Mucosa of rectum (tissue), 2 donors: ENCODE results near the gene LRRN4.
"Not testable (repeated sequence)": the region's sequence is repeated elsewhere in the genome, so short reads cannot be mapped to it uniquely, and the experiment has no call there.

Experiments used
- H3K27ac ChIP-seq, 2 donors: one replicate each; pipeline ENCODE4 v1.7.0; 2013; ENCODE audit warnings: inconsistent platforms in 2 of 2, low read depth in 2 of 2, low read length in 2 of 2
- H3K27me3 ChIP-seq, 2 donors: one replicate each; pipeline ENCODE4 v1.7.0; 2013; ENCODE audit warnings: low read length in 2 of 2; ENCODE audit not compliant: control insufficient read depth in 2 of 2, insufficient read depth in 2 of 2
- H3K36me3 ChIP-seq, 2 donors: one replicate each; pipeline ENCODE4 v1.7.0; 2013; ENCODE audit warnings: low read length in 2 of 2; ENCODE audit not compliant: control insufficient read depth in 2 of 2, insufficient read depth in 2 of 2
- H3K4me1 ChIP-seq, 2 donors: one replicate each; pipeline ENCODE4 v1.7.0; 2013; ENCODE audit warnings: low read length in 2 of 2, mild to moderate bottlenecking in 1 of 2; ENCODE audit not compliant: control insufficient read depth in 2 of 2, insufficient read depth in 2 of 2
- H3K4me3 ChIP-seq, 2 donors: one replicate each; pipeline ENCODE4 v1.7.0; 2013; ENCODE audit warnings: low read length in 2 of 2
- H3K9ac ChIP-seq, 2 donors: one replicate each; pipeline ENCODE4 v1.7.0; 2013; ENCODE audit warnings: low read length in 2 of 2, low read depth in 1 of 2, mild to moderate bottlenecking in 1 of 2
- H3K9me3 ChIP-seq, 2 donors: one replicate each; pipeline ENCODE4 v1.7.0; 2013; ENCODE audit warnings: low read length in 2 of 2; ENCODE audit not compliant: control insufficient read depth in 2 of 2
- donor health status: healthy.
- donor health status: Normal muscosa, but diverticular disease.

Gene LRRN4

GRCh38 chr20:6061544-6061943, 7.7 kb upstream of the LRRN4 start:
- H3K9ac ChIP-seq = no peak overlapping the region
- no peaks in the 10 kb centered on the region for H3K27me3 ChIP-seq
- H3K36me3 ChIP-seq = no peaks in the 10 kb centered on the region
- H3K9me3 ChIP-seq = no peaks in the 10 kb centered on the region
- H3K4me1 ChIP-seq = no peaks in the 10 kb centered on the region
- H3K4me3 ChIP-seq = no peak overlapping the region
- no peak overlapping the region for H3K27ac ChIP-seq

- Histone ChIP-seq H3K4me3 (no peak overlapping the region), H3K9me3 (no peaks in the 10 kb centered on the region), H3K4me1 (no peaks in the 10 kb centered on the region), H3K27me3 (no peaks in the 10 kb centered on the region), H3K9ac (no peak overlapping the region), H3K27ac (no peak overlapping the region), H3K36me3 (no peaks in the 10 kb centered on the region)
Observed at GRCh38 chr20:6060213-6060612, 6.4 kb upstream of the LRRN4 start.

DNA sequence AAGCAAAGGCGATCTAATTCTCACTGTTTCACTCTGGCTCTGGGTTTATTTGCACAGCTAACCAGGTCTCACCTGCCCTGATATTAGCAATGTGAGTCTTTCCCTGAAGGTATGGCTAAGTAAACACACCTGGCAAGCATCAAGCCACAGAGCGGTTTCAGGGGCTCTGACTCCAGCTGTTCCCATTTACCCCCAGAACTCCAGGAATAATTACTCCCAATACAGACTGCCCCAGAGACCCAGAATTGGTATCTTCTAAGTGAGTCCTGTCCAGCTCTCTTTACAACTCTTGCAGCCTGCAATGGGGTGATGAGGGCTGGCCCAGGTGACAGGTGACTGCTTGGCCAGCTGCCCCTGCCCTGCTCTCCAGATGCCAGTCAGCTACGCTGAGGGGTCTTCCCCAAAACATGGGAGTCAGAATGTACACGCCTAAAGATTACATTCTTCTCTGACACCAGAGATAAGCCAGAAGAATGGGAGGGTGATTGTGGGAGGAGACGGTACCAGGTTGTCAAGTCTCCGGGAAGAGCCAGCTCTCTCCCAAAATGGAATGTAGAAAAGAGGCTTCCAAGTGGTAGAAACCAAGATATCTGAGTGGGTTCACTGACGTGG, 4.9 kb upstream of the LRRN4 start:
- Histone ChIP-seq H3K27ac (no peak overlapping the region), H3K36me3 (no peaks in the 10 kb centered on the region), H3K9ac (no peak overlapping the region), H3K4me1 (no peaks in the 10 kb centered on the region), H3K27me3 (peaks cover 0 to 2% of the 10 kb centered on the region in 2 donors), H3K9me3 (no peaks in the 10 kb centered on the region), H3K4me3 (no peak overlapping the region)

GRCh38 chr20:6057691-6058090, 3.8 kb upstream of the LRRN4 start:
- no peak overlapping the region for H3K9ac ChIP-seq
- H3K27me3 ChIP-seq = peaks cover 4 to 12% of the 10 kb centered on the region in 2 donors
- H3K36me3 ChIP-seq = no peaks in the 10 kb centered on the region
- no peak overlapping the region for H3K27ac ChIP-seq
- H3K4me3 ChIP-seq = no peak overlapping the region
- no peaks in the 10 kb centered on the region for H3K9me3 ChIP-seq
- no peaks in the 10 kb centered on the region for H3K4me1 ChIP-seq

GRCh38 chr20:6057139-6057538, 3.3 kb upstream of the LRRN4 start:
- H3K36me3 ChIP-seq = no peaks in the 10 kb centered on the region
- no peak overlapping the region for H3K4me3 ChIP-seq
- H3K27ac ChIP-seq = no peak overlapping the region
- H3K4me1 ChIP-seq = no peaks in the 10 kb centered on the region
- H3K9ac ChIP-seq = no peak overlapping the region
- H3K9me3 ChIP-seq = no peaks in the 10 kb centered on the region
- H3K27me3 ChIP-seq = peaks cover 7 to 13% of the 10 kb centered on the region in 2 donors

GRCh38 chr20:6055981-6056569, 2.2 kb upstream of the LRRN4 start:
- Histone ChIP-seq H3K9ac (no peak overlapping the region), H3K27ac (no peak overlapping the region), H3K36me3 (no peaks in the 10 kb centered on the region), H3K9me3 (no peaks in the 10 kb centered on the region), H3K4me3 (no peak overlapping the region), H3K27me3 (peaks cover 7 to 17% of the 10 kb centered on the region in 2 donors), H3K4me1 (peaks cover 0 to 3% of the 10 kb centered on the region in 2 donors)

- peaks cover 0 to 3% of the 10 kb centered on the region in 2 donors for H3K4me1 ChIP-seq
- H3K9me3 ChIP-seq = no peaks in the 10 kb centered on the region
- H3K4me3 ChIP-seq = no peak overlapping the region
- H3K9ac ChIP-seq = no peak overlapping the region
- no peak overlapping the region for H3K27ac ChIP-seq
- no peaks in the 10 kb centered on the region for H3K36me3 ChIP-seq
- peaks cover 7 to 19% of the 10 kb centered on the region in 2 donors for H3K27me3 ChIP-seq
Observed at GRCh38 chr20:6055161-6055783, 1.4 kb upstream of the LRRN4 start.

- not testable (repeated sequence) for H3K27ac ChIP-seq, H3K4me3 ChIP-seq, H3K9me3 ChIP-seq, H3K36me3 ChIP-seq, H3K4me1 ChIP-seq, H3K9ac ChIP-seq
- H3K27me3 ChIP-seq = peaks cover 7 to 19% of the 10 kb centered on the region in 2 donors
Observed at GRCh38 chr20:6054689-6055051, 810 bp upstream of the LRRN4 start.

DNA sequence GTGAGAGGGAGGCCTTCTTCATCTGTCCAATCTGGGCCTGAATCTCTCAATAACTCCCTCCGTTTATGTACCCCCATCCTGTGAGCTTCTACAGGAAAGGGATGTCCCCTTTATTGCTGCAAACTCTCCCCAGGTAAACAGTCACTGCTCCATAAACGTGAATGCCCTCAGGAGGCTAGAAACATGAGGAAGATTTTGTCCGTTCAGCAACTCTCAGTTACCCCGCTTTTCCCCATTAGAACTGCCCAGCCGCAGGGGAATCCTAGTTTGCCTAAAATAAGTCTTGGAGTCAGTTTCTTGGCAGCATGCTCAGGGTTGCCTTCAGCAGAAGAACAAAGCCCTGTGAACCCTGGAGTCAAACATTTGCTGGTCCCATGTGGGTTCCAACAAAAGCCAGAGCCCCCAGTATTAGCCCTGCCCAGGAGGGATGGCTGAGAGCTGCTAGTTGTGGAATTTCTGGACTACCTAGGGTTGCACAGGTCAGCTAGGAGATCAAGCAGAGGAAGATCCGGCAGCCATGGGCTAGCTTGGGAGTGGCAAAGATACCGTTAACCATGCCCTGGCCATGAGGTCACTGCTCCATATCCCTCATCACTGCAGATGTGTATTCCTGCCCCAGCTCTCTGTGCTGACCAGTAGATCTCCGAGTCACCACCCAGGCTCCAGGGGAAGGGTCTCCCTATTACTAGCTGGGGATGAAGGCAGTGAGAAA, 640 bp downstream of the LRRN4 start:
- Histone ChIP-seq H3K9ac (no peak overlapping the region), H3K9me3 (no peaks in the 10 kb centered on the region), H3K4me1 (peaks cover 0 to 3% of the 10 kb centered on the region in 2 donors), H3K27ac (no peak overlapping the region), H3K36me3 (no peaks in the 10 kb centered on the region), H3K4me3 (no peak overlapping the region), H3K27me3 (peaks cover 7 to 19% of the 10 kb centered on the region in 2 donors)

DNA sequence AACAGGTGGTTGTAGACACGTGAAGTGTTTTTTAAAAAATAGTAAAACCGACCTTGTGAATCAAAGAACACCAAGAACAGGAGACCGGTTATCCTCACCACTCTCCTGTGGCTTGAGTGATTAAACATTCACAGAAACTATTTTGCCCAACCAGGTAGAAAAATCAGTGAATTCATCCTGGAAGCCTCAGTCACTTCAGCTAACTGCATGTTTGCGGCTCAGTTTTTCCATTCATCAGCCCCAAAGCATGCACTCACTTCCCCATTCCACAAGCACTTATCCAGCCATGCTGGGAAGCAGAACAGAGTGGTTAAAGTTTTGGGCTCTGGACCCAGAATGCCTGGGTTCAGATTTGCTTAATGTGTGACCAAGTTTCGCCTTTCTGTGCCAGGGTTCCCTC, 2.4 kb downstream of the LRRN4 start:
- Histone ChIP-seq H3K9ac (no peak overlapping the region), H3K27ac (no peak overlapping the region), H3K4me1 (peaks cover 0 to 3% of the 10 kb centered on the region in 2 donors), H3K9me3 (no peaks in the 10 kb centered on the region), H3K27me3 (peaks cover 7 to 19% of the 10 kb centered on the region in 2 donors), H3K36me3 (no peaks in the 10 kb centered on the region), H3K4me3 (no peak overlapping the region)
